GM23338 (cell line): ENCODE data around the gene SYTL1. TPM values are rescaled to one million over a fixed set of nuclear protein-coding genes. Genes with fewer than 3 reads are reported as not detected.

ENCODE experiments used
- ATAC-seq: fragments of 200-7000 bp; cut with Tn5 transposase; 3 replicates; pipeline ENCODE4 v1.9.1; 2020
- DNase-seq: peaks from one replicate; pipeline ENCODE4 v3.0.0-alpha.2; 2015; ENCODE audit warnings: low spot score
- H2AFZ ChIP-seq: fragments of 200-600 bp; sonication (generic); 2 replicates; pipeline ENCODE4 v1.8.0; 2016; ENCODE audit warnings: antibody characterized with exemption, mild to moderate bottlenecking, moderate library complexity
- H3F3A ChIP-seq: fragments of 200-600 bp; sonication (generic); replicated peaks from 2 replicates; pipeline ENCODE4 v1.8.0; 2017; ENCODE audit warnings: antibody characterized with exemption, mixed run types, low read depth
- H3K27ac ChIP-seq: fragments of 200-600 bp; sonication (generic); 2 replicates; pipeline ENCODE4 v1.6.1; 2016; ENCODE audit warnings: low read depth
- H3K27me3 ChIP-seq: fragments of 200-600 bp; sonication (generic); 2 replicates; pipeline ENCODE4 v1.8.0; 2016; ENCODE audit warnings: mild to moderate bottlenecking, mixed run types, moderate library complexity; ENCODE audit not compliant: insufficient read depth
- H3K36me3 ChIP-seq: fragments of 200-600 bp; sonication (generic); 2 replicates; pipeline ENCODE4 v1.8.0; 2016; ENCODE audit warnings: mild to moderate bottlenecking; ENCODE audit not compliant: insufficient read depth
- H3K4me1 ChIP-seq: fragments of 200-600 bp; sonication (generic); 2 replicates; pipeline ENCODE4 v1.8.0; 2016; ENCODE audit warnings: mild to moderate bottlenecking, moderate library complexity; ENCODE audit not compliant: insufficient read depth
- H3K4me2 ChIP-seq: fragments of 200-600 bp; sonication (generic); 2 replicates; pipeline ENCODE4 v1.7.1; 2017; ENCODE audit warnings: mixed run types
- H3K4me3 ChIP-seq: fragments of 200-600 bp; sonication (generic); 2 replicates; pipeline ENCODE4 v1.6.1; 2016; ENCODE audit warnings: mixed run types
- H3K79me2 ChIP-seq: fragments of 200-600 bp; sonication (generic); replicated peaks from 2 replicates; pipeline ENCODE4 v1.8.0; 2017; ENCODE audit warnings: mild to moderate bottlenecking; ENCODE audit not compliant: insufficient read depth
- H3K9me2 ChIP-seq: fragments of 200-600 bp; sonication (generic); 2 replicates; pipeline ENCODE4 v1.8.0; 2017; ENCODE audit not compliant: insufficient read depth
- H4K20me1 ChIP-seq: fragments of 200-600 bp; sonication (generic); replicated peaks from 2 replicates; pipeline ENCODE4 v1.8.0; 2017; ENCODE audit warnings: mild to moderate bottlenecking; ENCODE audit not compliant: insufficient read depth
- H3K27ac Mint-ChIP-seq: 2 replicates; pipeline ENCODE4 v1.8.0; 2020; ENCODE audit warnings: inconsistent platforms, mild to moderate bottlenecking, moderate library complexity, mixed read lengths
- H3K27me3 Mint-ChIP-seq: 3 replicates; pipeline ENCODE4 v1.8.0; 2022; ENCODE audit warnings: low read depth, mild to moderate bottlenecking, moderate library complexity, mixed read lengths, inconsistent platforms; ENCODE audit not compliant: insufficient read depth, poor library complexity
- H3K36me3 Mint-ChIP-seq: 3 replicates; pipeline ENCODE4 v1.8.0; 2021; ENCODE audit warnings: low read depth, mild to moderate bottlenecking, inconsistent platforms, moderate library complexity, mixed read lengths
- H3K4me1 Mint-ChIP-seq: 3 replicates; pipeline ENCODE4 v1.8.0; 2020; ENCODE audit warnings: mild to moderate bottlenecking, inconsistent platforms, mixed read lengths
- H3K4me3 Mint-ChIP-seq: 3 replicates; pipeline ENCODE4 v1.8.0; 2021; ENCODE audit warnings: moderate library complexity, mild to moderate bottlenecking, inconsistent platforms, mixed read lengths
- H3K9me3 Mint-ChIP-seq: 3 replicates; pipeline ENCODE4 v1.8.0; 2020; ENCODE audit warnings: moderate library complexity, mild to moderate bottlenecking, inconsistent platforms, mixed read lengths
- EZH2 ChIP-seq: fragments of 200-600 bp; sonication (generic); IDR thresholded peaks from one replicate; pipeline ENCODE4 v1.8.0; 2017; ENCODE audit warnings: antibody characterized with exemption, mild to moderate bottlenecking, low read depth; ENCODE audit not compliant: unreplicated experiment
- POLR2AphosphoS5 ChIP-seq: IDR thresholded peaks from 2 replicates; pipeline ENCODE4 v1.6.1; 2016; ENCODE audit warnings: antibody characterized with exemption, low read depth
- polyA plus RNA-seq: library from polyadenylated mRNA; unstranded; fragments of >200 nt; fragmentation: Nextera tagmentation; extraction: Ambion mirVana; gene quantifications from 2 replicates; pipeline ENCODE4 v1.2.1, GENCODE V29; 2016
- total RNA-seq: library from RNA; depleted of rRNA; stranded (reverse); fragments of >200 nt; shearing (Covaris generic); gene quantifications from 2 replicates; pipeline ENCODE4 v1.2.3, GENCODE V29; 2014
- TF ChIP-seq, protein P1 (sequence below): fragments of 250-450 bp; sonication (Bioruptor Pico); IDR thresholded peaks from 2 replicates; pipeline ENCODE4 v1.5.0; 2020; ENCODE audit warnings: mild to moderate bottlenecking, moderate library complexity
- TF ChIP-seq, protein P2 (sequence below): IDR thresholded peaks from 2 replicates; pipeline ENCODE4 v1.6.1; 2016; ENCODE audit warnings: antibody characterized with exemption

Gene SYTL1
- total and polyA plus RNA-seq, 2 experiments from 2014 or later: 4.9 to 12.3 TPM

GRCh38 chr1:27349784-27350662, 8.2 kb downstream of the SYTL1 start:
- H3K9me3 Mint-ChIP-seq: no peaks in the 10 kb centered on the region; the same call in 2 of the 3 replicates
- peak; percentile 66 for ATAC-seq
- Histone ChIP-seq H3K4me1 (peaks cover 10% of the 10 kb centered on the region; the same call in 1 of the 2 replicates), H3K27ac (no peak overlapping the region), H3K36me3 (no peaks in the 10 kb centered on the region), H3K9me2 (no peaks in the 10 kb centered on the region), H3K4me3 (peak overlapping the region; percentile 63), H3K79me2 (peaks cover 7% of the 10 kb centered on the region), H3F3A (peaks cover 7% of the 10 kb centered on the region), H3K27me3 (peaks cover 8% of the 10 kb centered on the region; the same call in 1 of the 2 replicates), H3K4me2 (peak overlapping the region; percentile 91), H4K20me1 (no peaks in the 10 kb centered on the region; the same call in 1 of the 2 replicates), H2AFZ (peak overlapping the region; percentile 85; the same call in 1 of the 2 replicates)
- H3K4me3 Mint-ChIP-seq: peak overlapping the region; percentile 78
- H3K27ac Mint-ChIP-seq: no peak overlapping the region
- peaks cover 9% of the 10 kb centered on the region for H3K36me3 Mint-ChIP-seq
- peaks cover 16% of the 10 kb centered on the region for H3K4me1 Mint-ChIP-seq
- peaks cover 24% of the 10 kb centered on the region for H3K27me3 Mint-ChIP-seq
- TF ChIP-seq EZH2 (no peak), POLR2AphosphoS5 (peak; percentile 47; the same call in 1 of the 2 replicates)
- TF ChIP-seq, protein P1, sequence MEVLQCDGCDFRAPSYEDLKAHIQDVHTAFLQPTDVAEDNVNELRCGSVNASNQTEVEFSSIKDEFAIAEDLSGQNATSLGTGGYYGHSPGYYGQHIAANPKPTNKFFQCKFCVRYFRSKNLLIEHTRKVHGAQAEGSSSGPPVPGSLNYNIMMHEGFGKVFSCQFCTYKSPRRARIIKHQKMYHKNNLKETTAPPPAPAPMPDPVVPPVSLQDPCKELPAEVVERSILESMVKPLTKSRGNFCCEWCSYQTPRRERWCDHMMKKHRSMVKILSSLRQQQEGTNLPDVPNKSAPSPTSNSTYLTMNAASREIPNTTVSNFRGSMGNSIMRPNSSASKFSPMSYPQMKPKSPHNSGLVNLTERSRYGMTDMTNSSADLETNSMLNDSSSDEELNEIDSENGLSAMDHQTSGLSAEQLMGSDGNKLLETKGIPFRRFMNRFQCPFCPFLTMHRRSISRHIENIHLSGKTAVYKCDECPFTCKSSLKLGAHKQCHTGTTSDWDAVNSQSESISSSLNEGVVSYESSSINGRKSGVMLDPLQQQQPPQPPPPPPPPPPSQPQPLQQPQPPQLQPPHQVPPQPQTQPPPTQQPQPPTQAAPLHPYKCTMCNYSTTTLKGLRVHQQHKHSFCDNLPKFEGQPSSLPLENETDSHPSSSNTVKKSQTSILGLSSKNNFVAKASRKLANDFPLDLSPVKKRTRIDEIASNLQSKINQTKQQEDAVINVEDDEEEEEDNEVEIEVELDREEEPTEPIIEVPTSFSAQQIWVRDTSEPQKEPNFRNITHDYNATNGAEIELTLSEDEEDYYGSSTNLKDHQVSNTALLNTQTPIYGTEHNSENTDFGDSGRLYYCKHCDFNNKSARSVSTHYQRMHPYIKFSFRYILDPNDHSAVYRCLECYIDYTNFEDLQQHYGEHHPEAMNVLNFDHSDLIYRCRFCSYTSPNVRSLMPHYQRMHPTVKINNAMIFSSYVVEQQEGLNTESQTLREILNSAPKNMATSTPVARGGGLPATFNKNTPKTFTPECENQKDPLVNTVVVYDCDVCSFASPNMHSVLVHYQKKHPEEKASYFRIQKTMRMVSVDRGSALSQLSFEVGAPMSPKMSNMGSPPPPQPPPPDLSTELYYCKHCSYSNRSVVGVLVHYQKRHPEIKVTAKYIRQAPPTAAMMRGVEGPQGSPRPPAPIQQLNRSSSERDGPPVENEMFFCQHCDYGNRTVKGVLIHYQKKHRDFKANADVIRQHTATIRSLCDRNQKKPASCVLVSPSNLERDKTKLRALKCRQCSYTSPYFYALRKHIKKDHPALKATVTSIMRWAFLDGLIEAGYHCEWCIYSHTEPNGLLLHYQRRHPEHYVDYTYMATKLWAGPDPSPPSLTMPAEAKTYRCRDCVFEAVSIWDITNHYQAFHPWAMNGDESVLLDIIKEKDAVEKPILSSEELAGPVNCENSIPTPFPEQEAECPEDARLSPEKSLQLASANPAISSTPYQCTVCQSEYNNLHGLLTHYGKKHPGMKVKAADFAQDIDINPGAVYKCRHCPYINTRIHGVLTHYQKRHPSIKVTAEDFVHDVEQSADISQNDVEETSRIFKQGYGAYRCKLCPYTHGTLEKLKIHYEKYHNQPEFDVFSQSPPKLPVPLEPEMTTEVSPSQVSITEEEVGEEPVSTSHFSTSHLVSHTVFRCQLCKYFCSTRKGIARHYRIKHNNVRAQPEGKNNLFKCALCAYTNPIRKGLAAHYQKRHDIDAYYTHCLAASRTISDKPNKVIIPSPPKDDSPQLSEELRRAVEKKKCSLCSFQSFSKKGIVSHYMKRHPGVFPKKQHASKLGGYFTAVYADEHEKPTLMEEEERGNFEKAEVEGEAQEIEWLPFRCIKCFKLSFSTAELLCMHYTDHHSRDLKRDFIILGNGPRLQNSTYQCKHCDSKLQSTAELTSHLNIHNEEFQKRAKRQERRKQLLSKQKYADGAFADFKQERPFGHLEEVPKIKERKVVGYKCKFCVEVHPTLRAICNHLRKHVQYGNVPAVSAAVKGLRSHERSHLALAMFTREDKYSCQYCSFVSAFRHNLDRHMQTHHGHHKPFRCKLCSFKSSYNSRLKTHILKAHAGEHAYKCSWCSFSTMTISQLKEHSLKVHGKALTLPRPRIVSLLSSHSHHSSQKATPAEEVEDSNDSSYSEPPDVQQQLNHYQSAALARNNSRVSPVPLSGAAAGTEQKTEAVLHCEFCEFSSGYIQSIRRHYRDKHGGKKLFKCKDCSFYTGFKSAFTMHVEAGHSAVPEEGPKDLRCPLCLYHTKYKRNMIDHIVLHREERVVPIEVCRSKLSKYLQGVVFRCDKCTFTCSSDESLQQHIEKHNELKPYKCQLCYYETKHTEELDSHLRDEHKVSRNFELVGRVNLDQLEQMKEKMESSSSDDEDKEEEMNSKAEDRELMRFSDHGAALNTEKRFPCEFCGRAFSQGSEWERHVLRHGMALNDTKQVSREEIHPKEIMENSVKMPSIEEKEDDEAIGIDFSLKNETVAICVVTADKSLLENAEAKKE (CRISPR knock-in tag): no peak
- TF ChIP-seq, protein P2, sequence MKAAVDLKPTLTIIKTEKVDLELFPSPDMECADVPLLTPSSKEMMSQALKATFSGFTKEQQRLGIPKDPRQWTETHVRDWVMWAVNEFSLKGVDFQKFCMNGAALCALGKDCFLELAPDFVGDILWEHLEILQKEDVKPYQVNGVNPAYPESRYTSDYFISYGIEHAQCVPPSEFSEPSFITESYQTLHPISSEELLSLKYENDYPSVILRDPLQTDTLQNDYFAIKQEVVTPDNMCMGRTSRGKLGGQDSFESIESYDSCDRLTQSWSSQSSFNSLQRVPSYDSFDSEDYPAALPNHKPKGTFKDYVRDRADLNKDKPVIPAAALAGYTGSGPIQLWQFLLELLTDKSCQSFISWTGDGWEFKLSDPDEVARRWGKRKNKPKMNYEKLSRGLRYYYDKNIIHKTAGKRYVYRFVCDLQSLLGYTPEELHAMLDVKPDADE: no peak
- DNase-seq: peak; percentile 91
